MCF 10A (cell line): Measurements from ENCODE around the gene ANKRD34C. TPM values are rescaled to one million over a fixed set of nuclear protein-coding genes. Genes with fewer than 3 reads are reported as not detected.

ENCODE experiments used
- BruUV-seq: library from RNA; stranded (reverse); fragments of 400-500 nt; replicated peaks from 2 replicates; lab custom pipeline; 2021; lab: Mats Ljungman, UMichigan
- CTCF ChIA-PET: fragments of 300-600 bp; sonication (Branson Sonifier 250); formaldehyde crosslinking; extraction: SDS; loops from one replicate; lab custom pipeline; 2021; ENCODE audit warnings: antibody characterized with exemption, inconsistent platforms; lab: Yijun Ruan, JAX
- POLR2A ChIA-PET: fragments of 300-600, 350-650 bp; sonication (Branson Sonifier 250); formaldehyde crosslinking; extraction: SDS; loops from one replicate; lab custom pipeline; 2020; ENCODE audit warnings: antibody characterized with exemption, inconsistent platforms; lab: Yijun Ruan, JAX
- DNase-seq: peaks from one replicate; pipeline ENCODE4 v3.0.0-alpha.2; 2018; ENCODE audit not compliant: unreplicated experiment
- H3K27ac Mint-ChIP-seq: one replicate; pipeline ENCODE4 v1.8.0; 2022; ENCODE audit warnings: mild to moderate bottlenecking, low read depth, mixed read lengths; ENCODE audit not compliant: unreplicated experiment
- H3K27me3 Mint-ChIP-seq: one replicate; pipeline ENCODE4 v1.8.0; 2022; ENCODE audit warnings: mixed read lengths; ENCODE audit not compliant: insufficient read depth, unreplicated experiment
- H3K36me3 Mint-ChIP-seq: one replicate; pipeline ENCODE4 v1.8.0; 2022; ENCODE audit warnings: mild to moderate bottlenecking, moderate library complexity, mixed read lengths; ENCODE audit not compliant: insufficient read depth, unreplicated experiment
- H3K4me1 Mint-ChIP-seq: one replicate; pipeline ENCODE4 v1.8.0; 2022; ENCODE audit warnings: mixed read lengths; ENCODE audit not compliant: insufficient read depth, unreplicated experiment
- H3K4me3 Mint-ChIP-seq: one replicate; pipeline ENCODE4 v1.8.0; 2022; ENCODE audit warnings: mild to moderate bottlenecking, moderate library complexity, mixed read lengths; ENCODE audit not compliant: unreplicated experiment
- H3K9me3 Mint-ChIP-seq: one replicate; pipeline ENCODE4 v1.8.0; 2022; ENCODE audit warnings: mixed read lengths; ENCODE audit not compliant: unreplicated experiment
- CTCF ChIP-seq: fragments of 200-600 bp; IDR thresholded peaks from one replicate; pipeline ENCODE4 v1.8.0; 2022; ENCODE audit warnings: antibody characterized with exemption, mild to moderate bottlenecking; ENCODE audit not compliant: unreplicated experiment
- intact Hi-C: fragments of 100-400 bp; cut with micrococcal nuclease; formaldehyde crosslinking; loops from 2 replicates; pipeline ENCODE4 v1.14.1; 2022
- total RNA-seq: library from RNA; stranded (reverse); gene quantifications from 2 replicates; pipeline ENCODE4 v1.2.3, GENCODE V29; 2022

ANKRD34C gene
- total RNA-seq, 1 experiment from 2014 or later: not detected

- no peaks in the 10 kb centered on the region for H3K9me3 Mint-ChIP-seq
- no peaks in the 10 kb centered on the region for H3K4me1 Mint-ChIP-seq
- no peaks in the 10 kb centered on the region for H3K36me3 Mint-ChIP-seq
- peaks cover 41% of the 10 kb centered on the region for H3K27me3 Mint-ChIP-seq
- H3K27ac Mint-ChIP-seq: no peak overlapping the region
- no peak for DNase-seq
- no peak for TF ChIP-seq CTCF
- BruUV-seq: no TSS peak
- POLR2A ChIA-PET: no interaction called here
- intact Hi-C loops: no loop called here
- CTCF ChIA-PET: interaction anchor here (0.7 kb wide), 1 partner anchor 57 kb away, joined by 3 read pairs; no protein-coding TSS in a partner anchor
- H3K4me3 Mint-ChIP-seq: no peak overlapping the region
Measured at GRCh38 chr15:79244876-79245275, 37.6 kb upstream of the ANKRD34C start.

GRCh38 chr15:79248183-79248582, 34.3 kb upstream of the ANKRD34C start:
- POLR2A ChIA-PET: no interaction called here
- no peak overlapping the region for H3K27ac Mint-ChIP-seq
- no TSS peak for BruUV-seq
- no peak overlapping the region for H3K4me3 Mint-ChIP-seq
- no peaks in the 10 kb centered on the region for H3K36me3 Mint-ChIP-seq
- intact Hi-C loops: no loop called here
- H3K27me3 Mint-ChIP-seq: peaks cover 71% of the 10 kb centered on the region
- H3K4me1 Mint-ChIP-seq: no peaks in the 10 kb centered on the region
- CTCF ChIA-PET: no interaction called here
- DNase-seq: no peak
- H3K9me3 Mint-ChIP-seq: no peaks in the 10 kb centered on the region
- TF ChIP-seq CTCF: no peak

- no TSS peak for BruUV-seq
- Mint-ChIP-seq H3K9me3 (peaks cover 11% of the 10 kb centered on the region), H3K4me1 (no peaks in the 10 kb centered on the region), H3K36me3 (no peaks in the 10 kb centered on the region), H3K27ac (no peak overlapping the region), H3K27me3 (peaks cover 52% of the 10 kb centered on the region), H3K4me3 (no peak overlapping the region)
- no peak for DNase-seq
- no peak for TF ChIP-seq CTCF
- CTCF ChIA-PET: no interaction called here
- POLR2A ChIA-PET: no interaction called here
- intact Hi-C loops: no loop called here
Measured at GRCh38 chr15:79257454-79257853, 25.1 kb upstream of the ANKRD34C start.

DNA sequence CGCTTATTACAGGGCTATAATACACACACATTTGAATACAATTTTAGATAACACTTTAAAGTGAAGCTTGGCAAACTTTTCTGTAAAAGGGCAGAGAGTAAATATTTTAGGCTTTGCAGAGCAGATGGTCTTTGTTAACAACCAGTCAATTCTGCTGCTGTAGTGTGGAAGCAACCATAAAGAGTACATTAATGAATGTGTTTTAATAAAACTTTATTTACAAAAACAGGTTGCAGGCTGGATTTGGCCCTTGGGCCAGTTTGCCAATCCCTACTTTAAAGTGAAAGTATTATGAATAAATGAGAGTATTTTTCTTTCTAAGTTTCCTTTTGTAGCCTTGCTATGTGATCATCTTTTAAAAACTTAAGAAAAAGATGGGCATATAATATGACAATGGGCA, 20.7 kb upstream of the ANKRD34C start:
- Mint-ChIP-seq H3K4me1 (no peaks in the 10 kb centered on the region), H3K27me3 (peaks cover 35% of the 10 kb centered on the region), H3K4me3 (no peak overlapping the region), H3K9me3 (peaks cover 11% of the 10 kb centered on the region), H3K27ac (no peak overlapping the region), H3K36me3 (no peaks in the 10 kb centered on the region)
- TF ChIP-seq CTCF: no peak
- ChIA-PET CTCF (no interaction called here), POLR2A (no interaction called here)
- DNase-seq: no peak
- intact Hi-C loops: no loop called here
- BruUV-seq: no TSS peak
